ENCODE results near the gene SCN1B. TPM values are rescaled to one million over a fixed set of nuclear protein-coding genes. Genes with fewer than 3 reads are reported as not detected.

Gene SCN1B
- total RNA-seq, 4 donors from 2014 or later: 0.26 to 5.9 (median 1.2) TPM; not detected in 1

DNA sequence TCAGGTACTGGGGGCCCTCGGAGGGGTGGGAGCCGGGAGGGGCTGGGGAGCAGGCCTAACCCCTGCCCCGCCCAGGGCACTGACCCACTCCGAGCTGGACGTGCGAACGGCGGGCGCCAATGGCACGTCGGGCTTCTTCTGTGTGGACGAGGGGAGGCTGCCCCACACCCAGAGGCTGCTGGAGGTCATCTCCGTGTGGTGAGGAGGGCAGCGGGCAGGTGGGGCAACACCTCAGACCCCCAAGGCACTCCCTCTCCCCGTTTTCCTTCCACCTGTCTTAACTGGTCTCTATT lies 29.5 kb downstream of the SCN1B start:
- Histone ChIP-seq H3K4me3 (no peak overlapping the region), H3K27ac (no peak overlapping the region), H3K27me3 (peaks cover 0 to 23% (median 0%) of the 10 kb centered on the region in 4 donors), H3K36me3 (no peaks in the 10 kb centered on the region), H3K9me3 (no peaks in the 10 kb centered on the region), H3K4me1 (no peaks in the 10 kb centered on the region)
- DNase-seq: no peak
- no peak for TF ChIP-seq POLR2A (IDR thresholded peaks at IDR 0.05)
- TF ChIP-seq, protein P1, sequence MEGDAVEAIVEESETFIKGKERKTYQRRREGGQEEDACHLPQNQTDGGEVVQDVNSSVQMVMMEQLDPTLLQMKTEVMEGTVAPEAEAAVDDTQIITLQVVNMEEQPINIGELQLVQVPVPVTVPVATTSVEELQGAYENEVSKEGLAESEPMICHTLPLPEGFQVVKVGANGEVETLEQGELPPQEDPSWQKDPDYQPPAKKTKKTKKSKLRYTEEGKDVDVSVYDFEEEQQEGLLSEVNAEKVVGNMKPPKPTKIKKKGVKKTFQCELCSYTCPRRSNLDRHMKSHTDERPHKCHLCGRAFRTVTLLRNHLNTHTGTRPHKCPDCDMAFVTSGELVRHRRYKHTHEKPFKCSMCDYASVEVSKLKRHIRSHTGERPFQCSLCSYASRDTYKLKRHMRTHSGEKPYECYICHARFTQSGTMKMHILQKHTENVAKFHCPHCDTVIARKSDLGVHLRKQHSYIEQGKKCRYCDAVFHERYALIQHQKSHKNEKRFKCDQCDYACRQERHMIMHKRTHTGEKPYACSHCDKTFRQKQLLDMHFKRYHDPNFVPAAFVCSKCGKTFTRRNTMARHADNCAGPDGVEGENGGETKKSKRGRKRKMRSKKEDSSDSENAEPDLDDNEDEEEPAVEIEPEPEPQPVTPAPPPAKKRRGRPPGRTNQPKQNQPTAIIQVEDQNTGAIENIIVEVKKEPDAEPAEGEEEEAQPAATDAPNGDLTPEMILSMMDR (IDR thresholded peaks at IDR 0.05): no peak
- intact Hi-C loops (cut with DNase I): no loop called here
- WGBS, 2 donors: 43 to 71% methylated on average over 1 to 3 of the region's 15 CpGs

DNA sequence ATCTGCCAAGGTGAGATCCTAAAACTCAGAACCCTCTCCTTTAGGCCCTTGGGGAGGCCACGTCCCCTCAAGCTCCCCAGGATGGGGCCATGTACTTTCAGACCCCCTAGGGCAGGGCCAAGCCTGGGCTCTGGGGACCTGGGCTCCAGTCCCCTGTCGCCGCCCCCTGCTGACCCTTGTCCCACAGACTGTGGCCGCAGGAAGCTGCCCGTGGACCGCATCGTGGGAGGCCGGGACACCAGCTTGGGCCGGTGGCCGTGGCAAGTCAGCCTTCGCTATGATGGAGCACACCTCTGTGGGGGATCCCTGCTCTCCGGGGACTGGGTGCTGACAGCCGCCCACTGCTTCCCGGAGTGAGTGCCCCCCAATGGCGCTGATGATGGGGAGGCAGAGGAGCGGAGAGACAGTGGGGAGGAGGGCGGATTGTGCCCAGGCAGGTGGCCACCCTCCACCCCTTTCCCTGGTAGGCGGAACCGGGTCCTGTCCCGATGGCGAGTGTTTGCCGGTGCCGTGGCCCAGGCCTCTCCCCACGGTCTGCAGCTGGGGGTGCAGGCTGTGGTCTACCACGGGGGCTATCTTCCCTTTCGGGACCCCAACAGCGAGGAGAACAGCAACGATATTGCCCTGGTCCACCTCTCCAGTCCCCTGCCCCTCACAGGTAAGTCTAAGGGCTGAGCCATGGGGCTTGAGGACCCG lies 30.0 kb downstream of the SCN1B start:
- peaks cover 0 to 18% (median 0%) of the 10 kb centered on the region in 4 donors for H3K27me3 ChIP-seq
- DNase-seq: no peak
- no peaks in the 10 kb centered on the region for H3K36me3 ChIP-seq
- H3K4me1 ChIP-seq: no peaks in the 10 kb centered on the region
- no peak overlapping the region for H3K27ac ChIP-seq
- H3K4me3 ChIP-seq: no peak overlapping the region
- no peaks in the 10 kb centered on the region for H3K9me3 ChIP-seq
- WGBS, 2 donors: 56 to 82% methylated on average over 1 to 5 of the region's 29 CpGs
- intact Hi-C loops (cut with DNase I): no loop called here
- TF ChIP-seq, protein P1 (IDR thresholded peaks at IDR 0.05): no peak
- TF ChIP-seq POLR2A (IDR thresholded peaks at IDR 0.05): no peak

DNA sequence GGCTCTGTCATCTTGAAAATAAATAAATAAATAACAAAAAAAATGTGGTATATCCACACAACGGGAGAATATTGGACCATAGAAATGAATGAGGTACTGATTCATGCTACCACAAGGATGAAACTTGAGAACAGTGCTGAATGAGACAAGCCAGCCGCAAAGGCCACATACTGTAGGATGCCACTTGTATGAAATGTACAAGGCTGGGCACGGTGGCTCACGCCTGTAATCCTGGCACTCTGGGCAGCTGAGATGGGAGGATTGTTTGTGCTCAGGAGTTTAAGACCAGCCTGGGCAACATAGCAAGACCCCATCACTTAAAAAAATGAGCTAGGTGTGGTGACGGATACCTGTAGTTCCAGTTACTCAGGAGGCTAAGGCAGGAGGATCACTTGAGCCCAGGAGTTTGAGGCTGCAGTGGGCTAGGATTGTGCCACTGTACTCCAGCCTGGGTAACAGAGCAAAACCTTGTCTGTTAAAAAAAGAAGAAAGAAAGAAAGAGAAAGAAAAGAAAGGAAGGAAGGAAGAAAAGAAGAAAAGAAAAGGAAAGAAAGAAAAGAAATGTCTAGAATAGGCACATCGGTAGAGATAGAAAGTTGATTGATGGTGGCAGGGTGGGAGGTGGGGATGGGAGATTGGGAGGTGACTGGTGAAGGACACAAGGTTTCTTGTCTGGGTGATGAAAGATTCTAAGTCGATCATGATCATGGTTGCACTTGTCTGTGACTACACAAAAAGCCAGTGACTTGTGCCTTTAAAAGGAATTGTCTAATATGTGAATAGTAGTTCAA lies 31.5 kb downstream of the SCN1B start:
- DNase-seq: no peak
- peaks cover 0 to 3% (median 0%) of the 10 kb centered on the region in 4 donors for H3K27me3 ChIP-seq
- H3K4me3 ChIP-seq: no peak overlapping the region
- TF ChIP-seq, protein P1 (IDR thresholded peaks at IDR 0.05): no peak
- no peak for TF ChIP-seq POLR2A (IDR thresholded peaks at IDR 0.05)
- intact Hi-C loops (cut with DNase I): no loop called here
- H3K9me3 ChIP-seq: no peaks in the 10 kb centered on the region
- H3K4me1 ChIP-seq: peaks cover 0 to 2% (median 0%) of the 10 kb centered on the region in 3 donors
- H3K27ac ChIP-seq: no peak overlapping the region
- no peaks in the 10 kb centered on the region for H3K36me3 ChIP-seq
- 73 to 77% methylated on average over 7 of the region's 7 CpGs for WGBS, 2 donors

DNA sequence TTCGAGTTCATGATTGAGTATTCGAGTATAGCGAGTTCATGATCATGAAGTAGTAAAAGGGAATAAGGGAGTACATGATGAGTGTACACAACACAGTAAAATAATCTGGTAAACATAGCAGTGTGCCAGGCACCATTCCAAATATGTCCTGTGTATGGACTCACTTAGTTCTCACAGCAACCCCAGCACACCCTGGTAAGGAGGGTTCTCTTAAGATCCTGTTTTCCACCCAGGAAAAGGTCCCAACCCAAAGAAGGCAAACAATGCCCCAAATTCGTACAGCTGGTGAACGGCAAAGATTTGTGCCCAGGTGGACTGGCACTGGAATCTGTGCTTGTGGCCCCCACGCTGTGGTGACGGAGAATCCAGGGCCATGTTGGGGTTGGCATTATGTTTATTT lies 32.7 kb downstream of the SCN1B start:
- WGBS, 2 donors: 80 to 82% methylated on average over 7 of the region's 7 CpGs

More for the DNA sequence above, 32.7 kb downstream of the SCN1B start:
- intact Hi-C loops (cut with DNase I): no loop called here
- Histone ChIP-seq H3K36me3 (no peaks in the 10 kb centered on the region), H3K9me3 (no peaks in the 10 kb centered on the region), H3K4me1 (peaks cover 0 to 10% (median 0%) of the 10 kb centered on the region in 3 donors), H3K27me3 (no peaks in the 10 kb centered on the region), H3K4me3 (no peak overlapping the region), H3K27ac (no peak overlapping the region)
- DNase-seq: no peak
- TF ChIP-seq, protein P1 (IDR thresholded peaks at IDR 0.05): no peak
- no peak for TF ChIP-seq POLR2A (IDR thresholded peaks at IDR 0.05)
